GM18508 (cell line): ENCODE measurements around the gene MROH2A.

Experiments
- ATAC-seq: cut with Tn5 transposase; IDR thresholded peaks from one replicate; pipeline ENCODE4 v1.9.1; 2021; ENCODE audit warnings: moderate number of reproducible peaks; ENCODE audit not compliant: insufficient read depth, unreplicated experiment

MROH2A gene

GRCh38 chr2:233816771-233817170, 38.6 kb downstream of the MROH2A start:
- no peak for ATAC-seq

- ATAC-seq = no peak
Measured at GRCh38 chr2:233817361-233817911, 39.3 kb downstream of the MROH2A start.

DNA sequence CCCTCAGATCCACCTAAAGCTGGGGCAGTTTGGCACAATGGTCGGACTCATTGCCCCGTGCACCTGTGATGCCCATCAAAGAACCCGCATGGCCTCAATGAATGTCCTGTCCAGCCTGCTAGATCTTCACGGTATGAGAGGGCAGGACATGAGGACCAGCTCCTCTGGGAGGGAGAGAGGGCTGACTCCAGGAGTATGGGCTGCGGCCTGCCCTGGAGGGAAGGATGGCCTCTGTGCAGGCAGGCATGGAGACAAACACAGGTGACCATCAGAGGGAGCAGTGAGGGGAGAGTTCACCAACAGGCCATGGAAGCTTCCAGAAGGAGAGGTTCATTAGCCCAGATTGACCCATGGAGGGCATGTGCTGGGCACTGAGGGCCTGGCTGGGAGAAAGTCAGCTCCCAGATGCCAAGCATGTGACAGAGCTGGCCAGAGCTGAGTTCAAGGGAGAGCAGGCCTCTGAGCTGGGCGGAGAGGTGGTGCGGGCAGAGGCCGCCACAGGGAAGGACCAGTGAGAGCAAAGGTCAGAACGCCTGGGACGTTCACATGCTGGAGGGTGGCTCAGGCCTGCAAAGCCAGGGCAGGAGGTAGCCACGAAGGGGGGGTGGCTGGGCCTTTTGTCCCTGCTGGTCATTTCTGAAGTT, 40.0 kb downstream of the MROH2A start:
- ATAC-seq = no peak

DNA sequence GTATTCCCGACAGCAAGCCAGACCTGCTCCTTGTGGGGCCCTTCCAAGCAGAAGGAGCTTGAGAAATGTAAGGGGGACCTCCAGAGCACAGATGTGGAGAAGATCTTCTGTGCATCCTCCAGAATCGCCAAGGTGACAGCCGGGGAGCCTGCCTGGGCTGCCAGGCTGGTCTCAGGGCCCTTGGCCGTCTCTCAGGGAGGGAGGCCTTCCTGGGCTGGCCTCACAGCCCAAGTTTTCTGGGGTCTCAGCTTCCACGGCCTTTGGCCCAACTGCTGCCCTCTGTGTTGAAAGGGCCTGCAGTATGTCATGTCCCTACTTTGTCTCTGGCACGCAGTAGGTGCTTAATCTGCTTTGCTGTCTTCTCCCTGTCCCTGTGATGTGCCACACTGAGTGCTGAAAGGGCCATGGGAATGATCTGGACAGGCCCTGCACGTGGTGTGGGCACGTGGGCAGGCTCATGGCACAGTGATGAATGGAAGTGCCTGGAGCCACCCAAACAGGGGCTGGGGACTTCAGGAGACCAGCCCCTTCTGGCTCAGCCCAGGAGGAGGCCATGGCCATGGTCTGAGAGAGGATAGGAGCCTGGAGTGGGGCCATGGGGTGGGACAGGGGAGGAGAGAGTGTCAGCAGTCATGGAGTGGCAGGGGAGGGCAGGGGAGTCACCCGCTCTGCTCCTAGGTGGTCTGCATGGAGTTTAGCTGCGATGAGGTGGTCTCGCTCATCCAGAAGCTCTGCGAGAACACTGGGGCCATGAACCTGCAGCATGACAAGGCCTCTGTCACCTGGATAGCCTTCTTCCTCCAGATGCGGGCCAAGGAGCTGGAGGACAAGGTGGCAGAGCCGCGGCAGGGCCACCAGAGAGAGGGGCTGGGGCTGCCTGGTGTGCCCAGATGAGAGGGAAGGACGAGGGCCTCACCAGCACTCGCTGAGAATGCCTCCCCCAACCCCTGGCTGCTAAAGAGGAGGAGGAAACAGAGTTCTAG, 40.8 kb downstream of the MROH2A start:
- ATAC-seq = no peak

DNA sequence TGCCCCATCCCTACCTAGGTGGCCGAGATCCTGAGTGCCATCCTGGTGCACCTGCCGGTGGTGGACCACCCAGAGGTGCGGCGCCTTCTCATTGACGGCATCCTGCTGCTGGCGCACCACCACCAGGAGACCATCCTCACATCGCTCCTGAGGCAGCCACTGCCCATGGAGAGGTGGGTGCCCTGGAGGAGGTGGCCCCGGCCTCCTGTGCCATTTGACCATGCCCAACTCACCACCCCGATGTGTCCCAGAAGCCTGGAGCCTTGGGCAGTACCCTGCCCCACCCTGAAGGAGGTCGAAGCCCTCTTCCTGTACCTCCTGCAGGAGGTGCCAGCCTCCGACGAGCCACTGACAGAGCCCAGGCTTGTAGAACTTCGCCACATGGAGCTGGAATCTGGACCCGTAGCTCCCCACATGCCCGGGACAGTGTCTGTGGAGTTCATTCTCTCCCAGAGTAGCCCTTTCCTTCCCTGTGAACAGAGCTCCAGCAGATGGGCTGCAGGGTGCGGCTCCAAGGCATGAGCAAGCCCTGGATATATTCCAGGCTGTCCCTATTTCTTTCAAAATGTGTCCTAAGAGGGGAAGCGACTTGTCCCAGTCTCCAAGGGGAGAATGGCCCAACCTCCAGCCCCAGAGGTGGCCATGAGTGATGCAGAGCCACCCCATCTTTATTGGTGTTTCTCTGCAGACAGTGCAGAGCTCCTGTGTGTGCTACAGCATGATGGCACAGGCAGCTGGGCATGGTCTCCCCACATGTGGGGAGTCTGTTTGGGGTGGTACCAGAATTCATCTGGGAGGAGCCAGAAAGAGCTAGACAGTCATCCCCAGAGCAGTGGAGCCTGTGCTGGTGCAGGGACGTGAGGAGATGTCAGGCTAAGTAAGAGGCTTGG, 42.0 kb downstream of the MROH2A start:
- no peak for ATAC-seq

GRCh38 chr2:233820774-233821105, 42.6 kb downstream of the MROH2A start:
- no peak for ATAC-seq

DNA sequence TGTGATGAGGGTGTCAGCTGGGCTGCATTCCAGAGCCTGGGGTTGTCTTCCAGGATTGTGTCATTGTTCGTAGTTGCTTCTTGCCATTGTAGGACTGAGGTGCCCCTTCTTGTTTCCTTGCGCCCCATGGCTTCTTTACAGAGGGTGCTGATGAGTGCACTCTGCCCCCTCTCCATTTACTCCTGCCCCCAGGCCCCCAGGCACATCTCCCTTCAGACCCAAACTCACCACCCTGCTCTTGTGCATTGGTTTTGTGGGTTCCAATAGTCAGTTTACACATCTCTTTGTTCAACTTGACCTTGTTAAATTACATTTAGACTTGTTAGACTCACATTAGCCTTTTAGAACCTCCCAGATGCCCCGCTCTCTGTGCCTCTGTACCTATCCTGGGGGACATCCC, 43.1 kb downstream of the MROH2A start:
- no peak for ATAC-seq

- ATAC-seq = no peak
Measured at GRCh38 chr2:233821709-233822100, 43.6 kb downstream of the MROH2A start.

DNA sequence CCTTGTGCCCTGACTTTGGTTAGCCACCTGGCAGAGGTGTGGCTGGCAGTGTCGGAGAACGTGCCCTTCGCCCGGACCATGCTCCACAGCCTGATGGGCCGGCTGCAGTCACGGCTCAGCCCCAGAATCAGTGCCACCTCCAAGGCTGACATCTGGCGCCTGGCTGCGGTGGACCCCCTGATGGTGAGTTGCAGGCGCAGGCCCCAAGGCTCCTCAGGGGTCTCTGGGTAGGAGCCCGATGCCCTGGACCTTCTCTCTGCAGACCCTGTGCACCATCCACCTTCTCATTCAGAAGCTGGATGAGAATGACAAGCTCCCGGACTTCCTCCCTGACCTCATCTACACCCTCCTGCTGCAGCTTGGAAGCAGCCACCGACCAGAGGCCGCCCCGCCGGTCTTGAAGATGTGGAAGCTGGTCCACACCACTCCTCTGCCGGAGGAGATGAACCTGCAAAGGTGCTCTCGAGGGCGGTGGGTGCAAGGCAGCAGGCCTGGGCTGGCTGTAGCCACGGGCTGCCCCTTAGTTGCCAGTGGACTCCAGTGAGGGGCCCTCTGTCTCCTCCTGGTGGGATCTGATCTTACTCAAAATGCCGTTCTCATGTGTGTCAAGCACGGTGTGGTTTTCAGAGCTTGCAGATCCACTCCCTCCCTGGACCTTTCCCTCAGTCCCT, 44.1 kb downstream of the MROH2A start:
- ATAC-seq = no peak

GRCh38 chr2:233822781-233823730, 44.9 kb downstream of the MROH2A start:
- ATAC-seq = no peak

- no peak for ATAC-seq
Measured at GRCh38 chr2:233823731-233824121, 45.6 kb downstream of the MROH2A start.

DNA sequence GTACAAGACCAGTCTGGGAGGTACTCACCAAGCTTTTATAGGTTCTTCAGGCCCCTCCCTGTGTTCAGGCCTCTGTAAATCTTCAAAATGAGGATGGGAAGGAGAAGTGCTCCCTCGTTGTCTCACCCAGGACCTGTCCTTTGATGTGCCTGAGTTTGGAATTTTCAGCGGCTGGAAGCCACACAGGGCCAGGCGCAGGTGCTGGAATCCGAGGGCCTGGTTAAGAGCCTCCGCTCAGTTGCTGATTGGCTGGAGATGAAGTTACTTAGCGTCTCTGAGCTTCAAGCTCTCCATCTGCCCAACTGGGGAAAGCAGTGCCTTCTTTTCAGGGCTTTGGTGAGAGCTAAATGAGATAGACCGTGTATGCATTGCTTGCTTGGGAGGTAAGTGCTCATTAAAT, 46.2 kb downstream of the MROH2A start:
- ATAC-seq = no peak

DNA sequence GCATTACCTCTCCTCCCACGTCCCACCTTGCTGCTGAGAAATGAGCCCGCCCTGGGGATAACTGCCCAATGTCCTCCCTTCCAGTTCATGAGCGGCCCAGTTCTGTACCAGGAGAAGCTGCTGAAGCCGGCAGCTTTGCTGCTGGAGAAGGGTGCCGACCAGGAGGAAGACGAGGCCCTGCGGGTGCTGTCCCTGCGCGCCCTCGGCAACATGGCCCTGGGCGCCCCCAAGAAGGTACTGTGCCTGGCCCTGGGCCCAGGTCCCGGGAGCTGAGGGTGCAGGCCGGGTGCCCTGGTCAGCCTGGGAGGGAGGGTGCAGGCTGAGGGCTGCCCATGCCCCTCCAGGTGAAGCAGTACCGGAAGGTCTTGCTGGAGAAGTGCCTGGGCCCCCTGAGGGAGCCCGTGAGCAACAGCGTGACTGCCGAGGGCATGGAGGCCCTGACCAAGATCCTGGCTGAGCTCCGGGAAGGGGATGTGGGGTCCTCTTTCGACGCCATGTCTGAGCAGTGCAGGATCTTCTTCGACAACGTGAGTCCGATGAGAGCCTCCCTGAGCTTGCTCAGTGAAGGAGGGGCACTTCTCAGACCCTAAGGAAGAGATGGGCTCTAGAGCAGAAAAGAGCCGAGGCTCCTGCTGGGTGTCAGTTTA, 50.5 kb downstream of the MROH2A start:
- ATAC-seq = no peak

DNA sequence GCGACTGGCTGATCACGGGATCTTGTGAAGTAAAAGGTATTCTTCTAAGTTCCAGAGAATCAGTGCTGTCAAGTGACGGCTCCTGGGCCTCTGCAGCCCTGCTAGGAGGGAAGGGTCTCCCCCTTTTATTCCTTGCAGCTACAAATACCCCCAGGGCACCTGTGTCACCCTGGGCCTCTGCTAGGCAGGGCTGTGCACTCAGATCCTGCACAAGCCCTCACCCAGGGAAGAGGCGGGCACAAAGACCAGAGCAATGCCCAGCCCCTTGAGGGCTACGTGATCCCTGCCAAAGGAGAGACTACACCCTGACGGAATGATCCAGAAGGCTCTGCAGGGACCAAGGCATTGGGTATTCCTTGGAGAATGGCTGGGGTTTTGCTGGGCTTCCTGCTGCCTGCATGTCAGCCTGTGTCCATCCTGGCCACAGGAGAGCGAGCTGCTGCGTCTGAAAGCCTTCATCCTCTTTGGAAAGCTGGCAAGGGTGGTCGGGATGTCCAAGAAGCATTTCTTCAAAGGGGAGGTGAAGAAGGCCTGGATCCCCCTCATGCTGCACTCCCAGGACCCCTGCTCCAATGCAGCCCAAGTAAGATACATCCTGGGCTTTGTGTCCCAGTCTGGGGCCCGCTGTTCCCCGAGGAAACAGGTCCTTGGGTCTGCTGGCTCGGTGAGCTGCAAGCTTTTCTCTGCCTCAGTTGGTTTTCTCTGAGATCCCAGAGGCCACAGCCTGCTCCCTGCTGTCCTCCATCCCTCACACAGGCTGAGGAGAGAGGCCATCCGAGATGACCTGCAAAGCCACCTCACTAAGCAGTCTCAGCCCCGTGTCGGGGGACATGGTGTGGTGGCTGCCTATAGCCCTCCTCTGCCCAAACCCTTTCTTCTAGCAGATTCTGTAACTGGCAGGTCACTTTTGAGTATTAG, 51.3 kb downstream of the MROH2A start:
- no peak for ATAC-seq

DNA sequence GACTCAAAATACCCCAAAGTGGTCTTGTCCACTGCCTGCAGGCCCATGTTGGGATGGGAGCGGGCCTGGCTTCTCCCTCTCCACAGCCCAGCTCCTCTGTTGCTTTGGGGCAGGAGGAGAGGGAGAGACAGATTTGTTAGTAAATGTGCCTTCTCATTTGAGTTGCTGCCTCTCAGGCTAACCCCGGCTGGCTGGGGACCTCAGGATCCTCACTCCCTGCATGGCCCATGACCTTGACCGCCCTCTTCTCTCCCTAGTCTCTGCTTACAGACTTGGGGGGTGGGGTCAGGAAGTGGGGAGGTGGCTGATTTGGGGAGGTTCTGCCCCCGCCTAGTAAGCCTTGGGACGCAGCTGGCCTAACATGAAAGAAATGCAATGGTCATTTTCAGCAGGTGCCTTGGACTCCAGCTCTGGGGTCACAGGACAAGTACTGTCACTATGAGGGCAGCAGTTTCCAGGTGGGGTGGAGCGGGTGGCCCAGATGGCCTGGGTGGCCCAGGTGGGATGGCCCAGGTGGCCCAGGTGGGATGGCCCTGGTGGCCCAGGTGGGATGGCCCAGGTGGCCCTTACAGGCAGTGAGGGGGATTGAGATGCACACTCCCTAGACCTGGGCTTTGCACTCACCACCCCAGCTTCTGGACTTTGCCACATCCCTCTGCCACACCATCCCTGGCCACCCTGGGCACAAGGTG, 52.1 kb downstream of the MROH2A start:
- ATAC-seq = no peak

- no peak for ATAC-seq
Measured at GRCh38 chr2:233831011-233831721, 53.0 kb downstream of the MROH2A start.
